Esophagus squamous epithelium (tissue), 4 donors: ENCODE measurements around the gene GFRA1.

Experiments used
- POLR2A ChIP-seq, 4 donors: fragments of 450-650 bp; IDR thresholded peaks; one replicate each; pipeline ENCODE4 v1.6.1; 2017; ENCODE audit warnings: antibody characterized with exemption in 4 of 4, mild to moderate bottlenecking in 4 of 4, moderate library complexity in 3 of 4
- TF ChIP-seq, protein P1 (sequence below), 6 experiments: fragments of 450-650 bp in 4 of 6; fragments of 200-600 bp in 2 of 6; sonication (generic) in 2 of 6; IDR thresholded peaks; one replicate each; pipeline ENCODE4 v1.5.1; 2016 to 2019; ENCODE audit warnings: antibody characterized with exemption in 6 of 6, mild to moderate bottlenecking in 4 of 6, moderate library complexity in 4 of 6

DNA sequence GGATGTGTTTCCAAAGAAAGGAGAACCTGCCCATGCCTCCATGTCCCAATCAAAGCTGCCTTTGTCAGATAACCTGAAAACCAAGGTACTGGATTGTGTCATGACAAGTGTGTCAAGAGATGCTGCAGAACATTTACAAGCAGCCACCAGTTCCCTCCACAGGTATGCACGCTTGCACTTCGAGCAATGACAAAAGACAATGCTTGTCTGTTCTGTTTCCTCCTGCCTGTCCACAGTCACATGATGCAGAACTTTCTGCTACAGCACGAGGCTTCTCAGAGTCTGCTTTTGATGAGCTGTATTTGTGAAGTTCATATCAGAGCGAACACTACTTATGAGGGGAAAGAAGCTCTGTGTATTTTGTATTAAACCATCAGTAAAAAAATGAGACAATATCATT, 209.9 kb downstream of the GFRA1 start:
- no peak for TF ChIP-seq POLR2A (IDR thresholded peaks at IDR 0.05)
- TF ChIP-seq, protein P1, sequence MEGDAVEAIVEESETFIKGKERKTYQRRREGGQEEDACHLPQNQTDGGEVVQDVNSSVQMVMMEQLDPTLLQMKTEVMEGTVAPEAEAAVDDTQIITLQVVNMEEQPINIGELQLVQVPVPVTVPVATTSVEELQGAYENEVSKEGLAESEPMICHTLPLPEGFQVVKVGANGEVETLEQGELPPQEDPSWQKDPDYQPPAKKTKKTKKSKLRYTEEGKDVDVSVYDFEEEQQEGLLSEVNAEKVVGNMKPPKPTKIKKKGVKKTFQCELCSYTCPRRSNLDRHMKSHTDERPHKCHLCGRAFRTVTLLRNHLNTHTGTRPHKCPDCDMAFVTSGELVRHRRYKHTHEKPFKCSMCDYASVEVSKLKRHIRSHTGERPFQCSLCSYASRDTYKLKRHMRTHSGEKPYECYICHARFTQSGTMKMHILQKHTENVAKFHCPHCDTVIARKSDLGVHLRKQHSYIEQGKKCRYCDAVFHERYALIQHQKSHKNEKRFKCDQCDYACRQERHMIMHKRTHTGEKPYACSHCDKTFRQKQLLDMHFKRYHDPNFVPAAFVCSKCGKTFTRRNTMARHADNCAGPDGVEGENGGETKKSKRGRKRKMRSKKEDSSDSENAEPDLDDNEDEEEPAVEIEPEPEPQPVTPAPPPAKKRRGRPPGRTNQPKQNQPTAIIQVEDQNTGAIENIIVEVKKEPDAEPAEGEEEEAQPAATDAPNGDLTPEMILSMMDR (IDR thresholded peaks at IDR 0.05): no peak
